ENCODE measurements around the gene MYO9B.

The MYO9B gene

DNA sequence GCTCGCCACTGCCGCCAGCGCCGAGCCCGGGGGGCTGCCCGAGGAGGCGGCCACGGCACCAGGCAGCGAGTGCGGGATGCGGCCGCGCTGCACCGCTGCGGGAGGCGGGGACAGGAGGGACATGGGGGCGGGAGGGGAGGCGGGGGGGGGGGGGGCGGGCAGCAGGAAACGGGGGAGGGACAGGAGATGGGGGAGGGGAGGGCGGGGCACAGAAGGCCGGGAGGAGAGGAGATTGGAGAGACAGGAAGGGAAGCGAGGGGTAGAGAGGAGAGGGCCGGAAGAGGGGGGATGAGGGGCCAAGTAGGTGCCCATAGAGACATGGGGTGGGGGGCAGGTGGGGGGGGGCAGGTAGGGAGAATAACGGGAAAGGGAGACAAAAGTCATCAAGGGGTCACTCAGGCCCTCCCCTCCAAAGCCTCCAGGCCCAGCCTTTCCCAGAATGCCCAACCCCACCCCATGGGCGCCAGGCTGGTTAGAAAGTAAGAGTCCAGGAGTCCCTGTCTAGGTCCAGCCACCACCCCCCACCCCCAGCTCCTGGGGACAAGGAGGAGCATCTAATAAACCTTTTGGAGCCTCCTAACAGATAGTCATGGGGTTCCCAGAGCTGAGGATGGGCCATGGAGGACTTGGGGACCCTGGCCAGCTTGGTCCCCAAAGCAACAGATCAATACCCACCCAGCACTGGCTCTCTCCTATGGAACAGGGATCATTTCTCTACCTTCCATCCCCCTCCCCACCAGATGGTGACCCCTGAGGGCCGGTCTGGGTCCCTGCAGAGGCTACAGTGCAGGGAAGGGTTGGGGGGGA is 160.6 kb downstream of the MYO9B start:
- in situ Hi-C loops (cut with MboI; ENCODE audit: low sequenced_read_pairs) = no loop called here

DNA sequence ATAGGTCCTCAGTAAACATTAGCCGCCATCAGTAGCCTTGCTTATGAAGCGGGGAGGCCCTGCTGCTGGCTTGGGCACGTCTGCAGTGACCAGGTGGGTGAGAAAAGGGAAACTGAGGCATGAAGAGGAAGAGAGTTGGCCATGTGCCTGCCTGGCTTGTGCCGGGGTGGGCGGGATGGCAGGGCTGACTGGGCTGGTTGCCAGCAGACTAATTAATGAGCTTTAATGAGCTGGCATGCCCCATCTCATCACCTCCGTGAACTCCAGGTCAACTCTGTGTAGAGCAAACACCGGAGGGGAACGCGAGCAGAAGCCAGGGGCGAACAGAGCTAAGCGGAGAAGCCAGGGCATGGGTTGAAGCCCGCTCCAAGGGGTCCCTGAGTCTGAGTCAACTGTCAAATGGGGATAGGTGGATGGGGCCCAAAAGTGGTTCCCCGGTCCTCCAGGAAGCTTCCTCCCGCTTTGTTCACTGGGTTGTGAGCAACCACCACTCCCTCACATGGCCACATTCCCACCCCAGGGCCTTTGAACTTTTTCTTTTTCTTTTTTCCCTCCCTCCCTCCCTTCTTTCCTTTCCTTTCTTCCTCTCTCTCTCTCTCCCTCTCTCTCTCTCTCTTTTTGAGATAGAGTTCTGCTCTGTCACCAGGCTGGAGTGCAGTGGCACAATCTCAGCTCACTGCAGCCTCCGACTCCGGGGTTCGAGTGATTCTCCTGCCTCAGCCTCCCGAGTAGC is 161.4 kb downstream of the MYO9B start:
- in situ Hi-C loops (cut with MboI; ENCODE audit: low sequenced_read_pairs) = no loop called here

GRCh38 chr19:17237747-17238706 is 162.4 kb downstream of the MYO9B start:
- in situ Hi-C loops (cut with MboI; ENCODE audit: low sequenced_read_pairs) = no loop called here

- in situ Hi-C loops (cut with MboI; ENCODE audit: low sequenced_read_pairs) = no loop called here
Observed at GRCh38 chr19:17240062-17240752, 164.6 kb downstream of the MYO9B start.

DNA sequence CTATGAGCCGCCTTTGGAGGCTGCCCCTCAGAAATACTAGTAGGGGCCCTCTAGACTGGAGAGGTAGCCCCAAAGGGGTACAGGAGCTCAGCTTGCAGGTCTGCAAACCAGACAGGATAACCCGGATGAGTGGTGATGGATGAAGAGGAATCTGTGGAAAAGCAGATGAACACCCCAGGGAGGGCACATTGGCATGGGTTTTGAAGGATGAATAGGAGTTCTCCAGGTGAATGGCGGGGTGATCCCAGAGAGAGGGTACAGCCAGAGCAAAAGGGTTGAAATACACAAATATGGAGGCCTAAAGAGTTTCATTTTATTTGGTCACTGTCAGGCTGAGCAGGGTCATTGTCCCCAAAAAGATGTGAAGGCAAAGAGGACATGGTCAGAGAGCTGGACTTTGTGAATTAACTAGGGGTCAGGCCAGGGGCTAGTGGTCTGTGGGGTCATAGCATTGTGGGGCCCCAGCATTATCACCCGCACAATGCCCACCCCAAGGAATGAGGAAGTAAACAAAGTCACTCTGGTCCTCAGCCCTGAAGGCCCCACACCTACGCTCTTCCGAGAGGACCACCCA is 165.3 kb downstream of the MYO9B start:
- in situ Hi-C loops (cut with MboI; ENCODE audit: low sequenced_read_pairs) = no loop called here

DNA sequence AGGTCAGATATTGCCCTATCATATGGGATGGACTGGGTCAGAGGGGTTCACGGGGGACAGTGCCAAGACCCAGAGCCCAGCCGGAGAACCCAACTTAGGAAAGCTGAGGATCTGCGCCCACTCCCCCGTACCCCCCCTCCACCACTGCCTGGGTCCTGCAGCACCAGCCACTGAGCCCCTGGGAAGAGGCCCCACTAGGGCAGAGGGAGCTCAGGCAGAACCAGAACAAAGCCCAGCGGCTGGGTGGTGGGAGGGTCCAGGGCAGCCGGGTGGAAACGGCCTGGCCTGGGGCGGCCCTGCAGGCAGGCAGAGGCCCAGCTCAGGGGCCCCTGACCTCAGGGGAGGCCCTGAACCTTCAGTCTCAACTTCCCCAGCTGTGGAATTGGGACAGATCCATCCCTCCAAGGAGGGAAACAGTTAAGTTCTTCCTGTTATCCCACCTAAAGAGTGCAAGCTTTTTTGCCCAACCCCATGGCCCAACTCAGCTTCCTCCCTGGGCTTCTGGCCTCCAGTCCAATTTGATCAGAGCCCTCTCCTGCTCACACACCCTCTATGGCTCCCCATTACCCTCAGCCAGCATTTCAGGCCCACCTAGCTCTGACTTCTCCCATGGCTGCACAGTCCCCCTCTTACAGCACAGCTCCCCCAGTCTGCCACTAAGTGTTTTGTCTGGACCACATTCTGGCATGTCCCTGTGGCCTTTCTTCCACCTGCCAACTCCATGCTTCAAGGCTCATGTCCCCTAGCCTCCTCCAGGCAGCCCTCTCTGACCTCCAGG is 167.0 kb downstream of the MYO9B start:
- in situ Hi-C loops (cut with MboI; ENCODE audit: low sequenced_read_pairs) = no loop called here

GRCh38 chr19:17243211-17243829 is 167.7 kb downstream of the MYO9B start:
- in situ Hi-C loops (cut with MboI; ENCODE audit: low sequenced_read_pairs) = no loop called here

DNA sequence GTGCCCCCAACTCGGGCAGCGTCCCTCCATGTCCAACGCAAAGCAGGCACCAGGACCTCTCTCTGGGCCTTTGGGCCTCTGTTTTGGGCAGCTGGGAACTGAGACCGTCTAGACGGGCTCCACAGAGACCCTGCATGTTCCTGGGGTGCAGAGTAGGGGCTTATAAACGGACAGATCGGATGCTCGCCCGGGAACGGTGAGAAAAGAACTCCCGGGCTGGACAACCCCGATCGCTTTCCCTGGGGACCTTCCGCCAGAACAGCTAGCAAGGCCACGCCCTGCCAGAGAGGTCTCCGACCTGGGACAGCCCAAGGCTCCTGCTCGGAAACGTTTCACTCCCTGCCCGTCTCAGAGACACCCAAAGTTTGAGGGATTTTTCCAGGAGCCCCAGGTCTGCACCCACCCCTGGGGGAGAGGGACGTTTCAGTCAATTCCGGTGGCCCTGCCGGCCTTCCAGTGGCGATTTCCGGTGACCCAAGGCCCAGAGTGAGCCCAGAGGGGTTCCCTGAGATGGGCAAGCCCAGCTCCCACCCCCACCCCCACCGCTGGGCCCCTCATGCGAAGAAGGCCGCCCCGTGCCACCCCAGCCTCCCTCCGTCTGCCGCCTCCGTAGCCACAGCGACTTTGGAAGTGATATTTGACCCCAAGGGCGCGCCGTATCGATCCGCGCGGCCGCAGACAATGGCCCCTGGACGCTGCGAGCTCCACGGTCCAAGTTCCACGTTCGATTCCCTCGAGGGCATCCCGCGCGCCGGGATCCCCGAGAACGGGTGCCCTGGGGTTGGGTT is 168.4 kb downstream of the MYO9B start:
- in situ Hi-C loops (cut with MboI; ENCODE audit: low sequenced_read_pairs) = no loop called here

DNA sequence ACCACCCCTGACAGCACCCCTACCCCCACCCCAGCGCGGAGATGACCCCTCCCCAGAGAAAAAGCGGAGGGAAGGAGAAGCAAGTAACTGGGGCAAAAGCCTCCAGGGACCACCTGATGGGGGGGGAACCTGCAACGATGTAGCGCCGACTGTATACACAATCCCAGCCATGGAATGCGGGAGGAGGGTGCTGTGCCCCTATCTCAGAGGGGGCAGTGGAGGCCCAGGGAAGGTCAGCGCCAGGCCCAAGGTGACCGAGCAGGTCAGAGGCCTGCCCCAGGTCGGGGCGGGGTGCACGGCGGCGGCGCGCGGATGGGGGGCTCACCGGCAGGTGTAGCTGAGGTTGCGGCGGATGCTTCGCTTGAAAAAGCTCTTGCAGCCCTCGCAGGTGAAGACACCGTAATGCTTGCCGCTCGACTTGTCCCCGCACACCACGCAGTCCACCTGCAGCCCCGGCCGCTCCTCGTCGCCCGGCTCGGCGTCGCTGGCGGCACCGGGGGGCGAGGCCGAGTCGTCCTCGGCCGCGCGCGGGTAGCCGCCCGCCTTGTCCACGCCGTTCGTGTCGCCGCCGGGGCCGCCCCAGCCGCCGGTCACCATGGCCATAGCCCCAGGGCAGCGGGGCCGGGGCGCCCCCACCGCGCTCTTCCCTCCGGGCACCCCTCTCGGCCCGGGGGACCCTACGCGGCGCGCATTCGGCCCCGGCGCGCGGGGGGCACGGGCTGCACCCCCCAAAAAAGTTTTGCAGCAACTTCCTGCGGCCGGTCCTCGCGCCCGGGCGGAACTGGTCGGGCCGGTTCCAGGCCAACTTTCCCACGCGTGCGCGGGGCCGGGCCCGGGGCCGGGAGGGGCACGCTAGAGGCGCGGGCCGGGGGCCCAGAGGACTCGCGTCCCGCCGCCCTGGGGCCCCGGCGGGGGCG is 169.3 kb downstream of the MYO9B start:
- in situ Hi-C loops (cut with MboI; ENCODE audit: low sequenced_read_pairs) = no loop called here

DNA sequence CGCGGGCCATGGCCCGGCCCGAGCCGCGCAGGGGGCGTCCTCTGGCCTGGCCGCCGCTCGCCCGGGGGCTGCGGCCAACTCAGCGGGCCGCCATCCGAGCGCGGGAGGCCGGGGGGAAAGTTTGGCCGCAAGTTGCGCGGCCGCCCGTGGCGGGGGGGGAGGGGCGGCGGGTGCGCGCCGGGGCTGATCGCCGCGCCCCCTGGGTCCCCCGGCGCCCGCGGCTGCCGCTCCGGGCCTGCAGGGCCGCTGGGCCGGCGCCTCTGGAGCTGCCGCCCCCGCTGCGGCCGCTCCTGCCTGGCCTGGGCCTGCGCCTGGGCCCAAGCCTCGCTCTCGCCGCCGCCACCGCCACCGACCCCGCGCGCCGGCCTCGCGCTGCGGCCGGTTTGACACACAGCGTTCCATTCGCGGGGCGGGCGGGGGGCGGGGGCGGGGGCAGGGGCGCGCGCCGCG is 170.0 kb downstream of the MYO9B start, which contains the start of gene NR2F6:
NR2F6 (minus strand) TSS at position 385 of the 450 bp plus-strand sequence. CDS start 699 bp downstream, outside the sequence.
- in situ Hi-C loops (cut with MboI; ENCODE audit: low sequenced_read_pairs) = no loop called here

- in situ Hi-C loops (cut with MboI; ENCODE audit: low sequenced_read_pairs) = no loop called here
Observed at GRCh38 chr19:17246681-17247425, 171.3 kb downstream of the MYO9B start.

- in situ Hi-C loops (cut with MboI; ENCODE audit: low sequenced_read_pairs) = no loop called here
Observed at GRCh38 chr19:17248011-17248776, 172.6 kb downstream of the MYO9B start.

- in situ Hi-C loops (cut with MboI; ENCODE audit: low sequenced_read_pairs) = no loop called here
Observed at GRCh38 chr19:17249887-17250548, 174.4 kb downstream of the MYO9B start.

DNA sequence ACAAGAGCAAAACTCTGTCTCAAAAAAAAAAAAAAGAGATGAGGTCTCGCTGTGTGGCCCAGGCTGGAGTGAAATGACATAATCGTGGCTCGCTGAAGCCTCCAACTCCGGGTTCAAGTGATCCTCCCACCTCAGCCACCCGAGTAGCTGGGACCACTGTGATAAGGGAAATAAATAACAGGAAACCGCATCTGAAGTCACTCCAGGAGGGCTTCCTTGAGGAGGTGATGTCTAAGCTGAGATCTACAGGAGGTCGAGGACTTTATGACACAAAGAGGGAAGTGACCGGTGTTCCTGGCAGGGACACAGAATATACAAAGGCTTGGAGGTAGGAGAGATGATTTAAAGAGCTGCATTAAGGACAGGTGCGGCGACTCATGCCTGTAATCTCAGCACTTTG is 179.1 kb downstream of the MYO9B start:
- in situ Hi-C loops (cut with MboI; ENCODE audit: low sequenced_read_pairs) = no loop called here

DNA sequence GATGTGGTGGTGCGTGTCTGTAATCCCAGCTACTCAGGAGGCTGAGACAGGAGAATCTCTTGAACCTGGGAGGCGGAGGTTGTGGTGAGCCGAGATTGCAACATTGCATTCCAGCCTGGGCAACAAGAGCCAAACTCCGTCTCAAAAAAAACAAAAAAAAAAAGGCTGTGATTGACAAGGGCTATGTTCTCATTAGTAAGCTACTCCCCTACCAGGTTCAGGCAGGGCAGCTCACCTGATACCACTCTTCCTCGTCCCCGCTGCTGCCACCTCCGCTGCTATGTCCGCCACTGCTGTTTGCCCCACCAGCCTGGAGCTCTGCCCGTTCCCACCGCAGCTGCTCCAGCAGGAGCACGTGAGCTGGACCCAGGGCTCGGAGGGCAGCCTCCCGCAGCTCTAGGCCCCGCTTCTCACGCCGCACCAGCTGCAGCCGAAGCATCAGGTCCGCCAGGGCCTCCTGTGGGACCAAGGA is 179.6 kb downstream of the MYO9B start:
- in situ Hi-C loops (cut with MboI; ENCODE audit: low sequenced_read_pairs) = no loop called here
